ENCODE data around the gene SMURF1.

Gene SMURF1

GRCh38 chr7:99115379-99115778 is 28.5 kb downstream of the SMURF1 start:
- no peaks in the 10 kb centered on the region for H3K9me2 ChIP-seq (ENCODE audit: low read depth, low read length)
- no peaks in the 10 kb centered on the region for H3F3A ChIP-seq (ENCODE audit: insufficient read depth, low read length)
- H3K9me3 ChIP-seq (ENCODE audit: low read length), result peaks cover 9% of the 10 kb centered on the region
- no peak overlapping the region for H2AFZ ChIP-seq (ENCODE audit: low read length)
- H3K27me3 ChIP-seq (ENCODE audit: insufficient read depth, low read length), result no peaks in the 10 kb centered on the region
- H3K9ac ChIP-seq (ENCODE audit: low read length), result no peak overlapping the region
- no peak overlapping the region for H3K4me3 ChIP-seq (ENCODE audit: low read depth, low read length, poor library complexity, severe bottlenecking)
- H3K27ac ChIP-seq (ENCODE audit: low read depth, low read length, poor library complexity, severe bottlenecking), result no peak overlapping the region
- H3K79me2 ChIP-seq (ENCODE audit: insufficient read depth, low read length), result peaks cover 65% of the 10 kb centered on the region
- TF ChIP-seq CTCF (IDR thresholded peaks at IDR 0.05; ENCODE audit: low read length) (no peak), EZH2 (IDR thresholded peaks at IDR 0.05; ENCODE audit: borderline replicate concordance, low read length) (no peak)
- H3K36me3 ChIP-seq (ENCODE audit: insufficient read depth, low read length), result peaks cover 11% of the 10 kb centered on the region
- peaks cover 15% of the 10 kb centered on the region for H3K4me1 ChIP-seq (ENCODE audit: insufficient read depth, low read length, severe bottlenecking)
- no peak overlapping the region for H3K4me2 ChIP-seq (ENCODE audit: low read length)
- H4K20me1 ChIP-seq (ENCODE audit: insufficient read depth, low read length), result no peaks in the 10 kb centered on the region

- Histone ChIP-seq H3K9me2 (ENCODE audit: low read depth, low read length) (no peaks in the 10 kb centered on the region), H3K4me3 (ENCODE audit: low read depth, low read length, poor library complexity, severe bottlenecking) (no peak overlapping the region), H3K79me2 (ENCODE audit: insufficient read depth, low read length) (peaks cover 65% of the 10 kb centered on the region), H2AFZ (ENCODE audit: low read length) (no peak overlapping the region), H3K36me3 (ENCODE audit: insufficient read depth, low read length) (no peaks in the 10 kb centered on the region), H3K9me3 (ENCODE audit: low read length) (peaks cover 6% of the 10 kb centered on the region), H4K20me1 (ENCODE audit: insufficient read depth, low read length) (no peaks in the 10 kb centered on the region), H3K27me3 (ENCODE audit: insufficient read depth, low read length) (no peaks in the 10 kb centered on the region), H3K9ac (ENCODE audit: low read length) (no peak overlapping the region), H3K4me2 (ENCODE audit: low read length) (no peak overlapping the region), H3K27ac (ENCODE audit: low read depth, low read length, poor library complexity, severe bottlenecking) (no peak overlapping the region), H3F3A (ENCODE audit: insufficient read depth, low read length) (no peaks in the 10 kb centered on the region), H3K4me1 (ENCODE audit: insufficient read depth, low read length, severe bottlenecking) (peaks cover 35% of the 10 kb centered on the region)
- no peak for TF ChIP-seq EZH2 (IDR thresholded peaks at IDR 0.05; ENCODE audit: borderline replicate concordance, low read length)
- no peak for TF ChIP-seq CTCF (IDR thresholded peaks at IDR 0.05; ENCODE audit: low read length)
These were observed 30.9 kb downstream of the SMURF1 start for GRCh38 chr7:99112979-99113378.

GRCh38 chr7:99112097-99112496 is 31.8 kb downstream of the SMURF1 start:
- no peak for TF ChIP-seq EZH2 (IDR thresholded peaks at IDR 0.05; ENCODE audit: borderline replicate concordance, low read length)
- no peak for TF ChIP-seq CTCF (IDR thresholded peaks at IDR 0.05; ENCODE audit: low read length)
- no peak overlapping the region for H3K9ac ChIP-seq (ENCODE audit: low read length)
- H3K9me2 ChIP-seq (ENCODE audit: low read depth, low read length), result no peaks in the 10 kb centered on the region
- H3K79me2 ChIP-seq (ENCODE audit: insufficient read depth, low read length), result peaks cover 68% of the 10 kb centered on the region
- peaks cover 5% of the 10 kb centered on the region for H3K9me3 ChIP-seq (ENCODE audit: low read length)
- no peak overlapping the region for H3K27ac ChIP-seq (ENCODE audit: low read depth, low read length, poor library complexity, severe bottlenecking)
- no peaks in the 10 kb centered on the region for H3F3A ChIP-seq (ENCODE audit: insufficient read depth, low read length)
- no peak overlapping the region for H2AFZ ChIP-seq (ENCODE audit: low read length)
- peak overlapping the region; percentile 6; the same call in 1 of the 2 replicates for H3K4me2 ChIP-seq (ENCODE audit: low read length)
- H3K4me3 ChIP-seq (ENCODE audit: low read depth, low read length, poor library complexity, severe bottlenecking), result no peak overlapping the region
- no peaks in the 10 kb centered on the region for H4K20me1 ChIP-seq (ENCODE audit: insufficient read depth, low read length)
- peaks cover 39% of the 10 kb centered on the region for H3K4me1 ChIP-seq (ENCODE audit: insufficient read depth, low read length, severe bottlenecking)
- H3K36me3 ChIP-seq (ENCODE audit: insufficient read depth, low read length), result no peaks in the 10 kb centered on the region
- no peaks in the 10 kb centered on the region for H3K27me3 ChIP-seq (ENCODE audit: insufficient read depth, low read length)
